H9 (cell line): Measurements from ENCODE around the gene TMEM109. TPM values are rescaled to one million over a fixed set of nuclear protein-coding genes. Genes with fewer than 3 reads are reported as not detected.

Experiments
- DNase-seq: peaks from one replicate; pipeline ENCODE4 v3.0.0-alpha.2; 2017
- H2AFZ ChIP-seq: one replicate; pipeline ENCODE4 v1.6.1; 2013; ENCODE audit warnings: mild to moderate bottlenecking, low read length, control low read depth, moderate library complexity
- H2AK5ac ChIP-seq: 2 replicates; pipeline ENCODE4 v1.6.1; 2013; ENCODE audit warnings: low read length, control low read depth, mixed read lengths; ENCODE audit not compliant: insufficient read length
- H2BK120ac ChIP-seq: one replicate; pipeline ENCODE4 v1.6.1; 2013; ENCODE audit warnings: low read depth, mild to moderate bottlenecking, low read length, control low read depth, inconsistent platforms; ENCODE audit not compliant: poor library complexity, severe bottlenecking
- H2BK12ac ChIP-seq: 2 replicates; pipeline ENCODE4 v1.6.1; 2013; ENCODE audit warnings: low read length, control low read depth, mixed read lengths, low read depth; ENCODE audit not compliant: insufficient read length
- H2BK15ac ChIP-seq: 2 replicates; pipeline ENCODE4 v1.6.1; 2013; ENCODE audit warnings: low read depth, low read length, control low read depth
- H2BK20ac ChIP-seq: one replicate; pipeline ENCODE4 v1.6.1; 2013; ENCODE audit warnings: low read depth, mild to moderate bottlenecking, low read length, control low read depth, inconsistent platforms; ENCODE audit not compliant: poor library complexity, severe bottlenecking
- H2BK5ac ChIP-seq: 2 replicates; pipeline ENCODE4 v1.6.1; 2013; ENCODE audit warnings: low read length, control low read depth, mixed read lengths; ENCODE audit not compliant: insufficient read length
- H3K14ac ChIP-seq: 2 replicates; pipeline ENCODE4 v1.6.1; 2013; ENCODE audit warnings: low read length, control low read depth; ENCODE audit not compliant: insufficient read depth
- H3K18ac ChIP-seq: 2 replicates; pipeline ENCODE4 v1.6.1; 2013; ENCODE audit warnings: low read depth, mild to moderate bottlenecking, mixed read lengths, low read length, control low read depth; ENCODE audit not compliant: insufficient read length
- H3K23ac ChIP-seq: 2 replicates; pipeline ENCODE4 v1.6.1; 2013; ENCODE audit warnings: low read length, control low read depth, mixed read lengths, low read depth; ENCODE audit not compliant: insufficient read length
- H3K23me2 ChIP-seq: 2 replicates; pipeline ENCODE4 v1.6.1; 2013; ENCODE audit warnings: low read depth, mild to moderate bottlenecking, mixed read lengths, low read length, control low read depth; ENCODE audit not compliant: insufficient read length, poor library complexity, severe bottlenecking
- H3K27ac ChIP-seq: 2 replicates; pipeline ENCODE4 v1.5.1; 2013; ENCODE audit warnings: low read length, control low read depth, mixed read lengths, low read depth; ENCODE audit not compliant: insufficient read length
- H3K27me3 ChIP-seq: 2 replicates; pipeline ENCODE4 v1.6.1; 2013; ENCODE audit warnings: low read length, control low read depth, inconsistent platforms; ENCODE audit not compliant: insufficient read depth
- H3K4ac ChIP-seq: 2 replicates; pipeline ENCODE4 v1.6.1; 2013; ENCODE audit warnings: low read depth, mild to moderate bottlenecking, control low read depth, inconsistent platforms, low read length, moderate library complexity
- H3K4me1 ChIP-seq: 2 replicates; pipeline ENCODE4 v1.6.1; 2013; ENCODE audit warnings: low read length, control low read depth, inconsistent platforms; ENCODE audit not compliant: insufficient read depth
- H3K4me2 ChIP-seq: 2 replicates; pipeline ENCODE4 v1.6.1; 2013; ENCODE audit warnings: low read length, control low read depth, mixed read lengths; ENCODE audit not compliant: insufficient read length, insufficient read depth
- H3K56ac ChIP-seq: 2 replicates; pipeline ENCODE4 v1.6.1; 2013; ENCODE audit warnings: low read depth, mild to moderate bottlenecking, mixed read lengths, low read length, control low read depth; ENCODE audit not compliant: insufficient read length
- H3K79me1 ChIP-seq: 2 replicates; pipeline ENCODE4 v1.6.1; 2013; ENCODE audit warnings: low read depth, mild to moderate bottlenecking, moderate library complexity, low read length, control low read depth, inconsistent platforms; ENCODE audit not compliant: insufficient read depth, poor library complexity, severe bottlenecking
- H3K79me2 ChIP-seq: 2 replicates; pipeline ENCODE4 v1.6.1; 2013; ENCODE audit warnings: low read length, control low read depth, inconsistent platforms; ENCODE audit not compliant: insufficient read depth
- H3K9ac ChIP-seq: 2 replicates; pipeline ENCODE4 v1.6.1; 2013; ENCODE audit warnings: low read length, control low read depth, mixed read lengths; ENCODE audit not compliant: insufficient read length; ENCODE audit errors: extremely low read depth
- H3K9me3 ChIP-seq: one replicate; pipeline ENCODE4 v1.6.1; 2013; ENCODE audit warnings: low read depth, low read length, inconsistent platforms; ENCODE audit not compliant: control insufficient read depth
- H3T11ph ChIP-seq: one replicate; pipeline ENCODE4 v1.6.1; 2013; ENCODE audit warnings: mild to moderate bottlenecking, low read length, control low read depth, inconsistent platforms
- H4K20me1 ChIP-seq: one replicate; pipeline ENCODE4 v1.6.1; 2013; ENCODE audit not compliant: control insufficient read depth, insufficient read length, insufficient read depth
- H4K5ac ChIP-seq: 2 replicates; pipeline ENCODE4 v1.6.1; 2013; ENCODE audit warnings: low read depth, mild to moderate bottlenecking, mixed read lengths, low read length, control low read depth; ENCODE audit not compliant: insufficient read length
- H4K8ac ChIP-seq: replicated peaks from 2 replicates; pipeline ENCODE4 v1.6.1; 2013; ENCODE audit warnings: low read length, control low read depth, mixed read lengths, low read depth; ENCODE audit not compliant: insufficient read length
- H4K91ac ChIP-seq: 2 replicates; pipeline ENCODE4 v1.6.1; 2013; ENCODE audit warnings: low read depth, mild to moderate bottlenecking, moderate library complexity, mixed read lengths, low read length, control low read depth; ENCODE audit not compliant: insufficient read length
- H3K27ac Mint-ChIP-seq, 3 experiments: 2 replicates in 2 of 3; 3 replicates in 1 of 3; pipeline ENCODE4 v1.8.0; 2020 to 2021; ENCODE audit warnings: mixed read lengths in 3 of 3, mild to moderate bottlenecking in 1 of 3, moderate library complexity in 1 of 3
- H3K27me3 Mint-ChIP-seq: 2 replicates; pipeline ENCODE4 v1.8.0; 2021; ENCODE audit warnings: low read depth, mild to moderate bottlenecking, moderate library complexity, mixed read lengths
- H3K36me3 Mint-ChIP-seq, 3 experiments: 2 replicates in 2 of 3; 3 replicates in 1 of 3; pipeline ENCODE4 v1.8.0; 2020 to 2021; ENCODE audit warnings: low read depth in 3 of 3, mixed read lengths in 3 of 3; ENCODE audit not compliant: insufficient read depth in 1 of 3
- H3K4me1 Mint-ChIP-seq, 2 experiments: 2 replicates each; pipeline ENCODE4 v1.8.0; 2020; ENCODE audit warnings: mixed read lengths in 2 of 2
- H3K4me3 Mint-ChIP-seq, 2 experiments: 2 replicates in 1 of 2; 3 replicates in 1 of 2; pipeline ENCODE4 v1.8.0; 2020 to 2021; ENCODE audit warnings: mild to moderate bottlenecking in 2 of 2, mixed read lengths in 2 of 2, moderate library complexity in 1 of 2
- H3K9me3 Mint-ChIP-seq, 2 experiments: 2 replicates in 1 of 2; 3 replicates in 1 of 2; pipeline ENCODE4 v1.8.0; 2020; ENCODE audit warnings: mild to moderate bottlenecking in 2 of 2, mixed read lengths in 2 of 2, moderate library complexity in 1 of 2
- CTCF ChIP-seq: fragments of 200-600 bp; sonication (generic); conservative IDR thresholded peaks from 3 replicates; pipeline ENCODE4 v1.8.0; 2021; ENCODE audit warnings: antibody characterized with exemption, mild to moderate bottlenecking
- whole genome bisulfite sequencing: extraction: QIAGEN DNeasy Blood & Tissue Kit; methylation state at CpG from one replicate; pipeline ENCODE4 v1.1.7; 2013; ENCODE audit warnings: missing lambda C conversion rate, low lambda C conversion rate, mixed read lengths; ENCODE audit not compliant: insufficient read length; ENCODE audit errors: extremely low coverage; 5-methylcytosine and 5-hydroxymethylcytosine counted together
- total RNA-seq: library from RNA; stranded (reverse); gene quantifications from 2 replicates; pipeline ENCODE4 v1.2.1, GENCODE V29; 2021

The TMEM109 gene
- total RNA-seq, 1 experiment from 2014 or later = 38.0 TPM

GRCh38 chr11:60866911-60867870 lies 46.8 kb upstream of the TMEM109 start, which contains the start of gene ZP1:
TSS of gene ZP1 (plus strand) at chr11:60867542. CDS start at chr11:60867562, 20 bp downstream.
- no CpG with 5 or more reads among the region's 13 CpGs for WGBS
- Histone ChIP-seq H3K79me2 (no peaks in the 10 kb centered on the region), H2AK5ac (no peak within 1 kb of the TSS), H3K27me3 (no peaks in the 10 kb centered on the region), H3K23ac (no peak within 1 kb of the TSS), H3K14ac (no peak within 1 kb of the TSS; the same call in 1 of the 2 replicates), H4K8ac (no peak within 1 kb of the TSS), H3K79me1 (no peaks in the 10 kb centered on the region), H4K20me1 (no peaks in the 10 kb centered on the region), H2BK20ac (no peak within 1 kb of the TSS), H3K18ac (no peak within 1 kb of the TSS), H3K4ac (no peak within 1 kb of the TSS), H2BK120ac (no peak within 1 kb of the TSS), H2BK5ac (no peak within 1 kb of the TSS), H3K56ac (no peak within 1 kb of the TSS), H3K9me3 (no peaks in the 10 kb centered on the region), H2AFZ (no peak within 1 kb of the TSS), H3K4me2 (no peak within 1 kb of the TSS), H3K9ac (no peak within 1 kb of the TSS), H2BK15ac (no peak within 1 kb of the TSS), H3K4me1 (no peaks in the 10 kb centered on the region), H3K23me2 (no peaks in the 10 kb centered on the region), H4K5ac (no peak within 1 kb of the TSS), H2BK12ac (no peak within 1 kb of the TSS), H3T11ph (no peak within 1 kb of the TSS), H3K27ac (no peak within 1 kb of the TSS), H4K91ac (no peak within 1 kb of the TSS)
- TF ChIP-seq CTCF = no peak
- no peak within 1 kb of the TSS for H3K27ac Mint-ChIP-seq
- H3K9me3 Mint-ChIP-seq = peaks cover 0 to 2% of the 10 kb centered on the region in 2 experiments; a peak in 1 of 5 replicates
- H3K36me3 Mint-ChIP-seq = no peaks in the 10 kb centered on the region; a peak in 1 of 7 replicates
- no peak within 1 kb of the TSS for H3K4me3 Mint-ChIP-seq
- peaks cover 2% of the 10 kb centered on the region; the same call in 1 of the 2 replicates for H3K27me3 Mint-ChIP-seq
- no peak for DNase-seq
- H3K4me1 Mint-ChIP-seq = peaks cover 0 to 2% of the 10 kb centered on the region in 2 experiments; a peak in 2 of 4 replicates
